ENCODE results near the gene PASK. TPM values are rescaled to one million over a fixed set of nuclear protein-coding genes. Genes with fewer than 3 reads are reported as not detected.

PASK gene
- total RNA-seq, 1 experiment from 2014 or later: 21.1 TPM

DNA sequence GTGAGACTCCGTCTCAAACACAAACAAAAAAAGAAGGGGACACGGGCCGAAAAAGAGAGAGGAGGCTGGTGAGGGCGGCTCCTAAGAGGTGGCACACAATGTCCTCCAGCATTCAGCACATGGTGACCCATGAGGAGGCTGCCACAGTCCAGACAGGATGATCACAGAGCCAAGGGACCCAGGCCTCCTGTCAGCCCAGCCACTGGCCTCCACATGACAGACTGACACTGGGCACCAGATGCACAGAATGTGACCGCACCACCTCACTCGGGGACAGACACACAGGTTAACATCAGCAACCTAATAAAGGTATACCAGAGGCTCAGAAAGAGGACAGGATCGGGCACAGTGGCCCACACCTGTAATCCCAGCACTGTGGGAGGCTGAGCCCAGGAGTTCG, 21.0 kb downstream of the PASK start:
- H3K4me1 Mint-ChIP-seq (ENCODE audit: low read depth, unreplicated experiment): no peaks in the 10 kb centered on the region
- Histone ChIP-seq H3K36me3 (ENCODE audit: control insufficient read depth, insufficient read depth, low read length) (no peaks in the 10 kb centered on the region), H3K9me3 (no peaks in the 10 kb centered on the region), H3K4me3 (ENCODE audit: low read depth, low read length) (no peak overlapping the region), H3K4me1 (no peaks in the 10 kb centered on the region), H3K27me3 (replicated peaks; ENCODE audit: control insufficient read depth, insufficient read depth, low read length) (no peaks in the 10 kb centered on the region)
- no TSS peak for BruUV-seq (replicated peaks)
- CTCF ChIA-PET: no interaction called here
- no peaks in the 10 kb centered on the region for H3K36me3 Mint-ChIP-seq (ENCODE audit: insufficient read depth, unreplicated experiment)
- intact Hi-C loops (cut with micrococcal nuclease; ENCODE audit: unreplicated experiment): no loop called here
- DNase-seq: no peak
- no peak overlapping the region for H3K4me3 Mint-ChIP-seq (ENCODE audit: unreplicated experiment)
- no peak overlapping the region for H3K27ac Mint-ChIP-seq (ENCODE audit: unreplicated experiment)
- POLR2A ChIA-PET: no interaction called here
- H3K27me3 Mint-ChIP-seq (ENCODE audit: insufficient read depth, unreplicated experiment): no peaks in the 10 kb centered on the region
- TF ChIP-seq, protein P1, sequence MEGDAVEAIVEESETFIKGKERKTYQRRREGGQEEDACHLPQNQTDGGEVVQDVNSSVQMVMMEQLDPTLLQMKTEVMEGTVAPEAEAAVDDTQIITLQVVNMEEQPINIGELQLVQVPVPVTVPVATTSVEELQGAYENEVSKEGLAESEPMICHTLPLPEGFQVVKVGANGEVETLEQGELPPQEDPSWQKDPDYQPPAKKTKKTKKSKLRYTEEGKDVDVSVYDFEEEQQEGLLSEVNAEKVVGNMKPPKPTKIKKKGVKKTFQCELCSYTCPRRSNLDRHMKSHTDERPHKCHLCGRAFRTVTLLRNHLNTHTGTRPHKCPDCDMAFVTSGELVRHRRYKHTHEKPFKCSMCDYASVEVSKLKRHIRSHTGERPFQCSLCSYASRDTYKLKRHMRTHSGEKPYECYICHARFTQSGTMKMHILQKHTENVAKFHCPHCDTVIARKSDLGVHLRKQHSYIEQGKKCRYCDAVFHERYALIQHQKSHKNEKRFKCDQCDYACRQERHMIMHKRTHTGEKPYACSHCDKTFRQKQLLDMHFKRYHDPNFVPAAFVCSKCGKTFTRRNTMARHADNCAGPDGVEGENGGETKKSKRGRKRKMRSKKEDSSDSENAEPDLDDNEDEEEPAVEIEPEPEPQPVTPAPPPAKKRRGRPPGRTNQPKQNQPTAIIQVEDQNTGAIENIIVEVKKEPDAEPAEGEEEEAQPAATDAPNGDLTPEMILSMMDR (IDR thresholded peaks at IDR 0.05; ENCODE audit: insufficient read depth in 1 of 2, low read depth in 1 of 2, low read length in 1 of 2, severe bottlenecking in 1 of 2, unreplicated experiment in 1 of 2): no peak
- H3K9me3 Mint-ChIP-seq (ENCODE audit: unreplicated experiment): no peaks in the 10 kb centered on the region

DNA sequence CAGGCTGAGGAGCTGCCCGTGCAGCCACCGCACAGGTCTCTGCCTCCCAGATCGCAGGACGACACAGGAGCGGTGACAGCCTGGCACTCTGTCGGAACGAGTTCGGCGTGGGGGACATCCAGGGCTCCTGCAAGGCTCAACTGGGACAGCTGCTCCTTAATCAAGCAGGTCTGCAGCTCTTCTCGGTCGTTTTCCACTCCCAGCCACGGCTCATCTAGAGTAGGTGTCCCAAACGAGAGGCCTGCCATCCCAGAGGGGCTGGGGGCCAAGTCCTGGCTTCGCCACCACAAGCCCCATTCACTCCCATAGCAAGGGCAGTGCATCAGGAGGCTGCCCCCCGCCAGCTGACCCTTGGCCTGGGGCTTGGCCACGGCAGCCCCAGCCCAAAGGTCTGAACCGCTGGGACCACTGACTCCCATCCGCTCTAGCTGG, 22.5 kb downstream of the PASK start:
- Mint-ChIP-seq H3K4me3 (ENCODE audit: unreplicated experiment) (no peak overlapping the region), H3K27me3 (ENCODE audit: insufficient read depth, unreplicated experiment) (no peaks in the 10 kb centered on the region), H3K27ac (ENCODE audit: unreplicated experiment) (no peak overlapping the region), H3K36me3 (ENCODE audit: insufficient read depth, unreplicated experiment) (no peaks in the 10 kb centered on the region), H3K9me3 (ENCODE audit: unreplicated experiment) (no peaks in the 10 kb centered on the region), H3K4me1 (ENCODE audit: low read depth, unreplicated experiment) (no peaks in the 10 kb centered on the region)
- ChIA-PET POLR2A (no interaction called here), CTCF (no interaction called here)
- no peaks in the 10 kb centered on the region for H3K9me3 ChIP-seq
- BruUV-seq (replicated peaks): no TSS peak
- H3K27me3 ChIP-seq (replicated peaks; ENCODE audit: control insufficient read depth, insufficient read depth, low read length): no peaks in the 10 kb centered on the region
- intact Hi-C loops (cut with micrococcal nuclease; ENCODE audit: unreplicated experiment): no loop called here
- H3K4me1 ChIP-seq: no peaks in the 10 kb centered on the region
- no peaks in the 10 kb centered on the region for H3K36me3 ChIP-seq (ENCODE audit: control insufficient read depth, insufficient read depth, low read length)
- H3K4me3 ChIP-seq (ENCODE audit: low read depth, low read length): no peak overlapping the region
- DNase-seq: no peak
- TF ChIP-seq, protein P1 (IDR thresholded peaks at IDR 0.05; ENCODE audit: insufficient read depth in 1 of 2, low read depth in 1 of 2, low read length in 1 of 2, severe bottlenecking in 1 of 2, unreplicated experiment in 1 of 2): no peak

DNA sequence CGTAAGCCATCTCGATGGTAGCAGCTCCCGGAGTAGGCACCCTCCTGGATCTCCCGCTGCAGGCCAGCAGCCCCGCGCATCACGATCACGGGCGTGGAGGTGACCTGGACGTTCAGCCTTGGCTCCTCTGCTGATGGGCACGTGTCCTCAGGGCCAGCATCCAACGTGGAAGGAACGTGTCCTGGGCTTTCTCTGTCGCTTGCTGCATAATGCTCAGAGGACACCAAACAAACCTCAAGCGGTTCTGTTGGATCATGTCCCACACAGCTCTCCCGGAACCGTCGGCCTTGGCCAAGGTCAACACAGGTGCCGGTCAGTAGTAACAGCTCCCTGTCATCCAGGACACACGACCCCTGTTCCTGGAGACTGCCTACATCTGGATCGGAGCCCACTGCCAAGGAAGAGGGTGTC, 23.1 kb downstream of the PASK start:
- DNase-seq: no peak
- POLR2A ChIA-PET: no interaction called here
- no peaks in the 10 kb centered on the region for H3K36me3 ChIP-seq (ENCODE audit: control insufficient read depth, insufficient read depth, low read length)
- Mint-ChIP-seq H3K36me3 (ENCODE audit: insufficient read depth, unreplicated experiment) (no peaks in the 10 kb centered on the region), H3K4me1 (ENCODE audit: low read depth, unreplicated experiment) (no peaks in the 10 kb centered on the region), H3K27ac (ENCODE audit: unreplicated experiment) (no peak overlapping the region), H3K9me3 (ENCODE audit: unreplicated experiment) (no peaks in the 10 kb centered on the region), H3K27me3 (ENCODE audit: insufficient read depth, unreplicated experiment) (no peaks in the 10 kb centered on the region), H3K4me3 (ENCODE audit: unreplicated experiment) (no peak overlapping the region)
- H3K4me3 ChIP-seq (ENCODE audit: low read depth, low read length): no peak overlapping the region
- H3K4me1 ChIP-seq: no peaks in the 10 kb centered on the region
- no peaks in the 10 kb centered on the region for H3K27me3 ChIP-seq (replicated peaks; ENCODE audit: control insufficient read depth, insufficient read depth, low read length)
- BruUV-seq (replicated peaks): no TSS peak
- intact Hi-C loops (cut with micrococcal nuclease; ENCODE audit: unreplicated experiment): no loop called here
- TF ChIP-seq, protein P1 (IDR thresholded peaks at IDR 0.05; ENCODE audit: insufficient read depth in 1 of 2, low read depth in 1 of 2, low read length in 1 of 2, severe bottlenecking in 1 of 2, unreplicated experiment in 1 of 2): no peak
- CTCF ChIA-PET: no interaction called here
- H3K9me3 ChIP-seq: no peaks in the 10 kb centered on the region

Measured in Caco-2 (cell line).